Lower leg skin (tissue), 4 donors: Measurements from ENCODE around the gene FRRS1. TPM values are rescaled to one million over a fixed set of nuclear protein-coding genes. Genes with fewer than 3 reads are reported as not detected.

Source experiments
- DNase-seq, 2 donors: peaks; one replicate each; pipeline ENCODE4 v3.0.0-alpha.2; 2019; ENCODE audit warnings: low spot score in 2 of 2
- H3K4me3 ChIP-seq: fragments of 200-600 bp; sonication (generic); 2 replicates; pipeline ENCODE4 v1.5.1; 2017; ENCODE audit warnings: mild to moderate bottlenecking, low read depth; ENCODE audit not compliant: poor library complexity, severe bottlenecking
- CTCF ChIP-seq, 3 donors: fragments of 450-650 bp; IDR thresholded peaks; one replicate each; pipeline ENCODE4 v1.5.1; 2016; ENCODE audit warnings: antibody characterized with exemption in 3 of 3, mild to moderate bottlenecking in 3 of 3, moderate library complexity in 2 of 3
- POLR2A ChIP-seq, 2 donors: fragments of 450-650 bp; IDR thresholded peaks; one replicate each; pipeline ENCODE4 v1.6.1; 2016 to 2017; ENCODE audit warnings: antibody characterized with exemption in 2 of 2, mild to moderate bottlenecking in 1 of 2, moderate library complexity in 1 of 2
- WGBS, 2 donors: methylation state at CpG; one replicate each; pipeline ENCODE4 v1.1.5; 2018; 5-methylcytosine and 5-hydroxymethylcytosine counted together
- intact Hi-C: fragments of 100-400 bp; cut with DNase I; formaldehyde crosslinking; loops from one replicate; pipeline ENCODE4 v1.15.0; 2023; ENCODE audit warnings: low total_unique reads
- total RNA-seq, 4 donors: library from RNA; depleted of rRNA; stranded (reverse); fragments of >200 nt; gene quantifications; one replicate each; pipeline ENCODE4 v1.1.0, GENCODE V29; 2016

FRRS1 gene
- total RNA-seq, 4 donors from 2014 or later: 25.0 to 37.1 (median 28.2) TPM

- WGBS, 2 donors: 71 to 72% methylated on average over 2 of the region's 2 CpGs
- DNase-seq: no peak
- no peak overlapping the region for H3K4me3 ChIP-seq
- TF ChIP-seq POLR2A (IDR thresholded peaks at IDR 0.05) (no peak), CTCF (IDR thresholded peaks at IDR 0.05) (no peak)
- intact Hi-C loops: no loop called here
Observed at GRCh38 chr1:99755664-99756063, 10.8 kb downstream of the FRRS1 start.

- intact Hi-C loops: loop anchor here (5.0 kb wide), 1 partner anchor 862 kb away; no protein-coding TSS in a partner anchor
- WGBS, 2 donors: 90 to 95% methylated on average over 5 of the region's 5 CpGs
- TF ChIP-seq POLR2A (IDR thresholded peaks at IDR 0.05) (no peak), CTCF (IDR thresholded peaks at IDR 0.05) (no peak)
- H3K4me3 ChIP-seq: no peak overlapping the region
- DNase-seq: no peak
Observed at GRCh38 chr1:99754697-99755096, 11.7 kb downstream of the FRRS1 start.

- TF ChIP-seq CTCF (IDR thresholded peaks at IDR 0.05): no peak
- no peak for TF ChIP-seq POLR2A (IDR thresholded peaks at IDR 0.05)
- DNase-seq: no peak
- no peak overlapping the region for H3K4me3 ChIP-seq
- intact Hi-C loops: loop anchor here (5.0 kb wide), 1 partner anchor 862 kb away; no protein-coding TSS in a partner anchor
- WGBS, 2 donors: 91 to 93% methylated on average over 2 of the region's 2 CpGs
Observed at GRCh38 chr1:99754055-99754626, 12.3 kb downstream of the FRRS1 start.

DNA sequence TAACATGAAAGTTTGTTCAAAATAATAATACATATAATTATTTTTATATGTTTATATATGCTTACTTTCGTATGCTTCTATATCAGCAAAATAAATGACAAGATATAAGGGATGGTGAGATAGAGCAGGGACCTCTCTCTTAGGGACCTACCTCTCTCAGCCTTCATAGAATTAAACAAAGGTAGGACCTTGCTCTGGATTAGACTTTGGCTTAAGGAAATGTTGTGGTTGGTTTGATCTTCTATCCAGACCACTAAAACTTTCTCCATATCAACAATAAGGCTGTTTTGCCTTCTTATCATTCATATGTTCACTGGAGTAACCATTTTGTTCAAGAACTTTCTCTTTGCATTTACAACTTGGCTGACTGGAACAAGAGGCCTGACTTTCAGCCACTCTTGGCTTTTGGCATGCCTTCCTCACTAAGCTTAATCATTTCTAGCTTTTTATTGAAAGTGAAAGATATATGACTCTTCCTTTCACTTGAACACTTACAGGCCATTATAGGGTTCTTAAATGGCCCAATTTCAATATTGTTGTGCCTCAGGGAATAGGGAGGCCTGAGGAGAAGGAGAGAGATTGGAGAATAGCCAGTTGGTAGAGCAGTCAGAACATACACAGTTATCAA, 14.4 kb downstream of the FRRS1 start:
- intact Hi-C loops: loop anchor here (5.0 kb wide), 1 partner anchor 860 kb away; no protein-coding TSS in a partner anchor
- no peak overlapping the region for H3K4me3 ChIP-seq
- TF ChIP-seq CTCF (IDR thresholded peaks at IDR 0.05) (no peak), POLR2A (IDR thresholded peaks at IDR 0.05) (no peak)
- WGBS, 2 donors: 89 to 91% methylated on average over 1 of the region's 1 CpG
- DNase-seq: no peak

DNA sequence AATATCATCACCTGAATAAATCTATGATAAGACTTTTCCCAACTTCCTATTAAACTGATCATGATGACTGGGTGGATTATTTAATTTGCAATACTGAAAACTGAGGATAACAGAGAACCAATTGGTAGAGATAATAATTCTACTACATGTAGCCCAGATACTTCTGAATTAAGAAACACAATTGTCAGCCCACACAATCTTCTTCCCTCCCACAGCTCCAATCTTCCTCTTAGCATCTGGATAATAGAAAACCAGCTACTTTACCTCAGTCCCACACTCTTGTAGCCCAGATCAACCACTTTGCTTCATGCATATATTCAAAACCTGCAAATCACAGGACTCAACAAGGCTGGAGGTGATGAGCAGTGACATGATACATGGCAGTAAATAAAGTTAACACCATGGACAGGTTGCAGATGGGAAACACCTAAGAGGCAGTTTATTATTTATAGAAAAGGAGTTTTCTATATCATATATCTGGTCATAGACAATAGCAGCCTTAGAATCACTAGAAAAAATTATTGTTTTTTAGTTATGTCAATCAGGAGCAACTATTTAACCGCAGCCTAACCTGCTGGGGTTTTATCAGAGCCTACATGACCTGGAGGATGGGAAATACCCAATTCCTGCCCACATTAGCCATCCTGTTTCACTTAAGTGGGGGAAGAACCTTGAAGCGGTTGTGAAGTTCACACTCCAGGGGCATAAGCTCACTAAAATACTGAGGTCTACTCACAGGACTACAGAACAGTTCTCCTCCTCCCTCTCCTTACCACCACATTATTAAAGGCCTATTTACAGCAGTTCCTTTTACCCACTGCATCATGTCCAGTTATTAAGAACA, 16.7 kb downstream of the FRRS1 start:
- DNase-seq: no peak
- TF ChIP-seq POLR2A (IDR thresholded peaks at IDR 0.05) (no peak), CTCF (IDR thresholded peaks at IDR 0.05) (no peak)
- H3K4me3 ChIP-seq: no peak overlapping the region
- intact Hi-C loops: loop anchor here (5.0 kb wide), 1 partner anchor 857 kb away; no protein-coding TSS in a partner anchor
- WGBS, 2 donors: 67 to 91% methylated on average over 2 of the region's 2 CpGs
